ENCODE measurements around the gene PRKCH. TPM values are rescaled to one million over a fixed set of nuclear protein-coding genes. Genes with fewer than 3 reads are reported as not detected.

Gene PRKCH
- total RNA-seq, 2 experiments from 2014 or later: 0.85 to 2.3 TPM

GRCh38 chr14:61346793-61347192 is 25.4 kb downstream of the PRKCH start:
- no peaks in the 10 kb centered on the region for H3K9me2 ChIP-seq (ENCODE audit: insufficient read depth, low read length)
- CTCF ChIA-PET (ENCODE audit: unreplicated experiment): no interaction called here
- no peaks in the 10 kb centered on the region for H3K79me2 ChIP-seq (ENCODE audit: insufficient read depth, low read depth, low read length)
- intact Hi-C loops (cut with micrococcal nuclease; ENCODE audit: unreplicated experiment): no loop called here
- DNase-seq (ENCODE audit: low spot score): no peak
- TF ChIP-seq EZH2phosphoT487 (IDR thresholded peaks at IDR 0.05; ENCODE audit: borderline replicate concordance, low read depth, low read length) (no peak), CTCF (conservative IDR thresholded peaks at IDR 0.05; ENCODE audit: low read length) (no peak)
- no peaks in the 10 kb centered on the region for H3K36me3 ChIP-seq (ENCODE audit: insufficient read depth, low read length)
- H3K4me3 ChIP-seq (ENCODE audit: low read depth, low read length, poor library complexity, severe bottlenecking): no peak overlapping the region
- no peak overlapping the region for H3K27ac ChIP-seq (ENCODE audit: low read depth, low read length, poor library complexity, severe bottlenecking)
- no peak overlapping the region for H3K4me2 ChIP-seq (ENCODE audit: low read length)
- H3K9me3 ChIP-seq (ENCODE audit: low read length): no peaks in the 10 kb centered on the region
- H3K4me1 ChIP-seq (ENCODE audit: insufficient read depth, low read length, poor library complexity, severe bottlenecking): no peaks in the 10 kb centered on the region
- BruUV-seq (replicated peaks): no TSS peak
- POLR2A ChIA-PET: no interaction called here
- H2AFZ ChIP-seq (ENCODE audit: low read length): no peak overlapping the region
- H4K20me1 ChIP-seq (ENCODE audit: insufficient read depth, low read length): no peaks in the 10 kb centered on the region

- Histone ChIP-seq H4K20me1 (ENCODE audit: insufficient read depth, low read length) (no peaks in the 10 kb centered on the region), H3K79me2 (ENCODE audit: insufficient read depth, low read depth, low read length) (no peaks in the 10 kb centered on the region), H3K4me3 (ENCODE audit: low read depth, low read length, poor library complexity, severe bottlenecking) (no peak overlapping the region), H3K9me3 (ENCODE audit: low read length) (no peaks in the 10 kb centered on the region), H3K9me2 (ENCODE audit: insufficient read depth, low read length) (no peaks in the 10 kb centered on the region), H3K36me3 (ENCODE audit: insufficient read depth, low read length) (no peaks in the 10 kb centered on the region), H3K27ac (ENCODE audit: low read depth, low read length, poor library complexity, severe bottlenecking) (no peak overlapping the region), H2AFZ (ENCODE audit: low read length) (no peak overlapping the region), H3K4me1 (ENCODE audit: insufficient read depth, low read length, poor library complexity, severe bottlenecking) (no peaks in the 10 kb centered on the region), H3K4me2 (ENCODE audit: low read length) (no peak overlapping the region)
- no peak for DNase-seq (ENCODE audit: low spot score)
- BruUV-seq (replicated peaks): no TSS peak
- ChIA-PET POLR2A (no interaction called here), CTCF (ENCODE audit: unreplicated experiment) (no interaction called here)
- no peak for TF ChIP-seq EZH2phosphoT487 (IDR thresholded peaks at IDR 0.05; ENCODE audit: borderline replicate concordance, low read depth, low read length)
- no peak for TF ChIP-seq CTCF (conservative IDR thresholded peaks at IDR 0.05; ENCODE audit: low read length)
- intact Hi-C loops (cut with micrococcal nuclease; ENCODE audit: unreplicated experiment): no loop called here
Observed at GRCh38 chr14:61347826-61348443, 26.6 kb downstream of the PRKCH start.

- ChIA-PET CTCF (ENCODE audit: unreplicated experiment) (no interaction called here), POLR2A (interaction anchor here (1.0 kb wide), 1 partner anchor 277 kb away, joined by 3 read pairs; no protein-coding TSS in a partner anchor)
Observed at GRCh38 chr14:61350427-61351270, 29.3 kb downstream of the PRKCH start.

More at GRCh38 chr14:61350427-61351270, 29.3 kb downstream of the PRKCH start:
- no peak for DNase-seq (ENCODE audit: low spot score)
- Histone ChIP-seq H4K20me1 (ENCODE audit: insufficient read depth, low read length) (no peaks in the 10 kb centered on the region), H3K36me3 (ENCODE audit: insufficient read depth, low read length) (no peaks in the 10 kb centered on the region), H2AFZ (ENCODE audit: low read length) (no peak overlapping the region), H3K79me2 (ENCODE audit: insufficient read depth, low read depth, low read length) (no peaks in the 10 kb centered on the region), H3K27ac (ENCODE audit: low read depth, low read length, poor library complexity, severe bottlenecking) (no peak overlapping the region), H3K9me3 (ENCODE audit: low read length) (no peaks in the 10 kb centered on the region), H3K4me1 (ENCODE audit: insufficient read depth, low read length, poor library complexity, severe bottlenecking) (no peaks in the 10 kb centered on the region), H3K9me2 (ENCODE audit: insufficient read depth, low read length) (no peaks in the 10 kb centered on the region), H3K4me3 (ENCODE audit: low read depth, low read length, poor library complexity, severe bottlenecking) (no peak overlapping the region), H3K4me2 (ENCODE audit: low read length) (no peak overlapping the region)
- TF ChIP-seq EZH2phosphoT487 (IDR thresholded peaks at IDR 0.05; ENCODE audit: borderline replicate concordance, low read depth, low read length): no peak
- no peak for TF ChIP-seq CTCF (conservative IDR thresholded peaks at IDR 0.05; ENCODE audit: low read length)
- intact Hi-C loops (cut with micrococcal nuclease; ENCODE audit: unreplicated experiment): no loop called here
- BruUV-seq (replicated peaks): no TSS peak
